ENCODE measurements around the gene ATRNL1.

Gene ATRNL1

GRCh38 chr10:115947104-115947503 lies 853.9 kb downstream of the ATRNL1 start:
- no peaks in the 10 kb centered on the region for H3K36me3 ChIP-seq (ENCODE audit: control insufficient read depth, insufficient read depth, low read length)
- TF ChIP-seq CTCF (IDR thresholded peaks at IDR 0.05; ENCODE audit: insufficient read depth, low read length, poor library complexity, severe bottlenecking), result no peak
- DNase-seq (ENCODE audit: extremely low read depth, insufficient read length), result no peak
- no peak overlapping the region for H3K4me3 ChIP-seq (replicated peaks; ENCODE audit: low read depth, low read length)
- H3K27me3 ChIP-seq (replicated peaks; ENCODE audit: control insufficient read depth, insufficient read depth, low read length), result no peaks in the 10 kb centered on the region

GRCh38 chr10:115948465-115948864 lies 855.3 kb downstream of the ATRNL1 start:
- DNase-seq (ENCODE audit: extremely low read depth, insufficient read length), result no peak
- TF ChIP-seq CTCF (IDR thresholded peaks at IDR 0.05; ENCODE audit: insufficient read depth, low read length, poor library complexity, severe bottlenecking), result peak; percentile 9
- Histone ChIP-seq H3K4me3 (replicated peaks; ENCODE audit: low read depth, low read length) (no peak overlapping the region), H3K27me3 (replicated peaks; ENCODE audit: control insufficient read depth, insufficient read depth, low read length) (no peaks in the 10 kb centered on the region), H3K36me3 (ENCODE audit: control insufficient read depth, insufficient read depth, low read length) (no peaks in the 10 kb centered on the region)

GRCh38 chr10:115949282-115949844 lies 856.2 kb downstream of the ATRNL1 start:
- H3K27me3 ChIP-seq (replicated peaks; ENCODE audit: control insufficient read depth, insufficient read depth, low read length), result no peaks in the 10 kb centered on the region
- no peaks in the 10 kb centered on the region for H3K36me3 ChIP-seq (ENCODE audit: control insufficient read depth, insufficient read depth, low read length)
- TF ChIP-seq CTCF (IDR thresholded peaks at IDR 0.05; ENCODE audit: insufficient read depth, low read length, poor library complexity, severe bottlenecking), result no peak
- no peak for DNase-seq (ENCODE audit: extremely low read depth, insufficient read length)
- H3K4me3 ChIP-seq (replicated peaks; ENCODE audit: low read depth, low read length), result no peak overlapping the region

GRCh38 chr10:115950320-115950719 lies 857.2 kb downstream of the ATRNL1 start:
- H3K36me3 ChIP-seq (ENCODE audit: control insufficient read depth, insufficient read depth, low read length), result no peaks in the 10 kb centered on the region
- no peak for DNase-seq (ENCODE audit: extremely low read depth, insufficient read length)
- TF ChIP-seq CTCF (IDR thresholded peaks at IDR 0.05; ENCODE audit: insufficient read depth, low read length, poor library complexity, severe bottlenecking), result no peak

GRCh38 chr10:115951242-115951641 lies 858.1 kb downstream of the ATRNL1 start:
- no peaks in the 10 kb centered on the region for H3K27me3 ChIP-seq (replicated peaks; ENCODE audit: control insufficient read depth, insufficient read depth, low read length)
- H3K4me3 ChIP-seq (replicated peaks; ENCODE audit: low read depth, low read length), result no peak overlapping the region
- DNase-seq (ENCODE audit: extremely low read depth, insufficient read length), result no peak
- H3K36me3 ChIP-seq (ENCODE audit: control insufficient read depth, insufficient read depth, low read length), result no peaks in the 10 kb centered on the region
- no peak for TF ChIP-seq CTCF (IDR thresholded peaks at IDR 0.05; ENCODE audit: insufficient read depth, low read length, poor library complexity, severe bottlenecking)

More at GRCh38 chr10:115950320-115950719, 857.2 kb downstream of the ATRNL1 start:
- Histone ChIP-seq H3K4me3 (replicated peaks; ENCODE audit: low read depth, low read length) (no peak overlapping the region), H3K27me3 (replicated peaks; ENCODE audit: control insufficient read depth, insufficient read depth, low read length) (no peaks in the 10 kb centered on the region)

GRCh38 chr10:115953281-115953680 lies 860.1 kb downstream of the ATRNL1 start:
- Histone ChIP-seq H3K4me3 (replicated peaks; ENCODE audit: low read depth, low read length) (no peak overlapping the region), H3K36me3 (ENCODE audit: control insufficient read depth, insufficient read depth, low read length) (no peaks in the 10 kb centered on the region), H3K27me3 (replicated peaks; ENCODE audit: control insufficient read depth, insufficient read depth, low read length) (no peaks in the 10 kb centered on the region)
- TF ChIP-seq CTCF (IDR thresholded peaks at IDR 0.05; ENCODE audit: insufficient read depth, low read length, poor library complexity, severe bottlenecking), result no peak
- DNase-seq (ENCODE audit: extremely low read depth, insufficient read length), result no peak
